GM23248 (cell line): ENCODE results near the gene RPL13. TPM values are rescaled to one million over a fixed set of nuclear protein-coding genes. Genes with fewer than 3 reads are reported as not detected.

ENCODE experiments used
- DNase-seq: peaks from one replicate; pipeline ENCODE4 v3.0.0-alpha.2; 2015
- H2AFZ ChIP-seq: fragments of 200-600 bp; sonication (generic); 2 replicates; pipeline ENCODE4 v1.6.1; 2016; ENCODE audit warnings: antibody characterized with exemption
- H3F3A ChIP-seq: fragments of 200-600 bp; sonication (generic); 2 replicates; pipeline ENCODE4 v1.6.1; 2016; ENCODE audit warnings: mild to moderate bottlenecking, antibody characterized with exemption, mixed run types; ENCODE audit not compliant: insufficient read depth
- H3K27ac ChIP-seq: fragments of 200-600 bp; sonication (generic); 2 replicates; pipeline ENCODE4 v1.5.1; 2016; ENCODE audit warnings: mild to moderate bottlenecking
- H3K27me3 ChIP-seq: fragments of 200-600 bp; sonication (generic); replicated peaks from 2 replicates; pipeline ENCODE4 v1.6.1; 2016; ENCODE audit warnings: mild to moderate bottlenecking; ENCODE audit not compliant: insufficient read depth
- H3K36me3 ChIP-seq: fragments of 200-600 bp; sonication (generic); 2 replicates; pipeline ENCODE4 v1.6.1; 2016; ENCODE audit warnings: low read depth, mild to moderate bottlenecking
- H3K4me1 ChIP-seq: fragments of 200-600 bp; sonication (generic); 2 replicates; pipeline ENCODE4 v1.6.1; 2016; ENCODE audit warnings: mild to moderate bottlenecking; ENCODE audit not compliant: insufficient read depth
- H3K4me2 ChIP-seq: fragments of 200-600 bp; sonication (generic); one replicate; pipeline ENCODE4 v1.6.1; 2016; ENCODE audit warnings: mild to moderate bottlenecking; ENCODE audit not compliant: unreplicated experiment
- H3K4me3 ChIP-seq: fragments of 200-600 bp; sonication (generic); 2 replicates; pipeline ENCODE4 v1.5.1; 2016; ENCODE audit warnings: mild to moderate bottlenecking
- H3K79me2 ChIP-seq: fragments of 200-600 bp; sonication (generic); 2 replicates; pipeline ENCODE4 v1.6.1; 2016; ENCODE audit warnings: mild to moderate bottlenecking; ENCODE audit not compliant: insufficient read depth
- H3K9ac ChIP-seq: fragments of 200-600 bp; sonication (generic); 2 replicates; pipeline ENCODE4 v1.6.1; 2016; ENCODE audit warnings: mild to moderate bottlenecking
- H3K9me2 ChIP-seq: fragments of 200-600 bp; sonication (generic); 2 replicates; pipeline ENCODE4 v1.6.1; 2016; ENCODE audit warnings: mixed run types, mild to moderate bottlenecking, moderate library complexity; ENCODE audit not compliant: insufficient read depth
- H3K9me3 ChIP-seq: fragments of 200-600 bp; sonication (generic); one replicate; pipeline ENCODE4 v1.6.1; 2017; ENCODE audit warnings: low read depth
- H4K20me1 ChIP-seq: fragments of 200-600 bp; sonication (generic); 2 replicates; pipeline ENCODE4 v1.6.0; 2016; ENCODE audit not compliant: insufficient read depth
- EZH2 ChIP-seq: fragments of 200-600 bp; sonication (generic); IDR thresholded peaks from 2 replicates; pipeline ENCODE4 v1.6.1; 2018; ENCODE audit warnings: antibody characterized with exemption, mild to moderate bottlenecking; ENCODE audit not compliant: insufficient read depth, poor library complexity, severe bottlenecking
- EZH2phosphoT487 ChIP-seq: fragments of 200-600 bp; sonication (generic); IDR thresholded peaks from 2 replicates; pipeline ENCODE4 v1.6.1; 2018; ENCODE audit warnings: antibody characterized with exemption, moderate library complexity, mild to moderate bottlenecking, low read depth; ENCODE audit not compliant: insufficient read depth
- WGBS, 2 experiments: methylation state at CpG; one replicate each; pipeline ENCODE4 v1.1.6; 2015 to 2017; ENCODE audit warnings: low lambda C conversion rate in 2 of 2, low coverage in 1 of 2; ENCODE audit errors: missing lambda C conversion rate in 2 of 2; 5-methylcytosine and 5-hydroxymethylcytosine counted together
- in situ Hi-C: fragments of 300-500 bp; cut with MboI; formaldehyde crosslinking; loops from 2 replicates; pipeline ENCODE4 v1.15.0; 2020
- polyA plus RNA-seq: library from polyadenylated mRNA; unstranded; fragments of >200 nt; fragmentation: Nextera tagmentation; extraction: Ambion mirVana; gene quantifications from 2 replicates; pipeline ENCODE4 v1.2.1, GENCODE V29; 2016
- total RNA-seq: library from RNA; depleted of rRNA; stranded (reverse); fragments of >200 nt; shearing (Covaris generic); gene quantifications from 2 replicates; pipeline ENCODE4 v1.2.3, GENCODE V29; 2014

Gene RPL13
- total and polyA plus RNA-seq, 2 experiments from 2014 or later, result 1,418 to 3,580 TPM

DNA sequence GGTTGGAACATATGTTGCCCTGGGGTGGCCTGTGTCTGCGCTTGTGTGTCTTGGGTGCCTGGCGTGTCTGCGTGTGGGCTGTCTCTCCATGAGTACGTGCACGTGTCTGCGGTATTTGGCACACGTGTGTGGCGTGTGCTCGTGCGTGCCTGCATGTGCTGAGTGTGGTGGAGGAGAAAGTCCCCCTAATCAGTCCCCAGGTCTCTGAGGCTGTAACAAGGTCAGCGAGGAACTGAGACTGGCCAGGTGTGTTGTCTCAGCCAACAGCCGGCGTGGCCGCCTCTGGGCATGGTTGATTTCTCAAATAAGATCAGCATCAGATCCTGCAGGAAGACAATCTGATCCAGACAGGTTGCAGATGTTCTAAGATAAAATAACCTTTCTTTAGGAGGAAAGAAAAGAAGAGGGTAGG, 11.6 kb downstream of the RPL13 start:
- Histone ChIP-seq H3K4me2 (no peak overlapping the region), H3K27ac (no peak overlapping the region), H3K27me3 (no peaks in the 10 kb centered on the region), H3K36me3 (no peaks in the 10 kb centered on the region), H3K4me1 (no peaks in the 10 kb centered on the region), H3K9me2 (no peaks in the 10 kb centered on the region), H2AFZ (no peak overlapping the region), H3K9me3 (no peaks in the 10 kb centered on the region), H3K9ac (no peak overlapping the region), H3K4me3 (no peak overlapping the region), H3F3A (no peaks in the 10 kb centered on the region; the same call in 1 of the 2 replicates), H3K79me2 (no peaks in the 10 kb centered on the region), H4K20me1 (no peaks in the 10 kb centered on the region)
- in situ Hi-C loops, result no loop called here
- TF ChIP-seq EZH2phosphoT487, result no peak
- no peak for TF ChIP-seq EZH2
- 32 to 41% methylated on average over 14 of the region's 14 CpGs for WGBS, 2 experiments
- DNase-seq, result peak; percentile 30

DNA sequence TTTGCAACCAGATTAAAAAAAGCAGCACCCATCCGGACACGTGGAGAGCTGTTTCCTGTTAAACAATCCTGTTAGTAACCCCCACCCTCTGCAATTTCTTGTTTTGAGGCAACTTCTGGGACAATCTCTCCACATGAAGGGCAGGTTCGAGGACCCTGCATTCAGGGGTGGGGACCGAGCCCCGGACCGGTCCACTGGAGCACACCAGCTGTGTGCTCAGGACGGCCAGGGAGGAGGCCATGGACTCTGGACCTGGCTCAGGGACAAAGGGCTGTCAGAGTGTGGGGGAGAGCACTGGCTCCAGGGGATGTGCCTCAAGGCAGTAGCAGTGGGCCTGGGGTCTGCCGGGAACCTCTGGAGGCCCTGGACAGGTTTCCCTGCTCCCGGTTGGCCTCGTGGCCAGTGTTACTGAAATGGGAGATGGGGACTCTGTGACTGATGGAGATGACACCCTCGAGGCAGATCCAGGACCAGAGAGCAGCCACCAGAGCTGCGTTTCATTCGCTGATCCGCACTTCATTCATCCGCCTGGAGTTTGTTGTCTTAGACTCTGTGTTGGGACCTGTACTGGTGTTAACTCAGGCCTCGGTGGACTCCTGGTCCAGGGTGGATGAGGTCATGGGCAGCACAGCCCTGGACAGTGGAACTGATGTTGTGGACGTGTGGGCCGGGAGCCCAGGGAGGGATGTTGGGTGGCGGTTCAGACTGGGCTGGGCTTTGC, 12.2 kb downstream of the RPL13 start:
- in situ Hi-C loops, result no loop called here
- Histone ChIP-seq H3K4me3 (no peak overlapping the region), H3K4me2 (no peak overlapping the region), H3K4me1 (no peaks in the 10 kb centered on the region), H3K9ac (no peak overlapping the region), H3K9me2 (no peaks in the 10 kb centered on the region), H3F3A (no peaks in the 10 kb centered on the region; the same call in 1 of the 2 replicates), H3K36me3 (no peaks in the 10 kb centered on the region), H2AFZ (no peak overlapping the region), H3K27ac (no peak overlapping the region), H4K20me1 (no peaks in the 10 kb centered on the region), H3K27me3 (no peaks in the 10 kb centered on the region), H3K9me3 (no peaks in the 10 kb centered on the region), H3K79me2 (no peaks in the 10 kb centered on the region)
- 88% methylated on average over 19 of the region's 19 CpGs for WGBS, 2 experiments
- TF ChIP-seq EZH2, result no peak
- no peak for TF ChIP-seq EZH2phosphoT487
- DNase-seq, result no peak

DNA sequence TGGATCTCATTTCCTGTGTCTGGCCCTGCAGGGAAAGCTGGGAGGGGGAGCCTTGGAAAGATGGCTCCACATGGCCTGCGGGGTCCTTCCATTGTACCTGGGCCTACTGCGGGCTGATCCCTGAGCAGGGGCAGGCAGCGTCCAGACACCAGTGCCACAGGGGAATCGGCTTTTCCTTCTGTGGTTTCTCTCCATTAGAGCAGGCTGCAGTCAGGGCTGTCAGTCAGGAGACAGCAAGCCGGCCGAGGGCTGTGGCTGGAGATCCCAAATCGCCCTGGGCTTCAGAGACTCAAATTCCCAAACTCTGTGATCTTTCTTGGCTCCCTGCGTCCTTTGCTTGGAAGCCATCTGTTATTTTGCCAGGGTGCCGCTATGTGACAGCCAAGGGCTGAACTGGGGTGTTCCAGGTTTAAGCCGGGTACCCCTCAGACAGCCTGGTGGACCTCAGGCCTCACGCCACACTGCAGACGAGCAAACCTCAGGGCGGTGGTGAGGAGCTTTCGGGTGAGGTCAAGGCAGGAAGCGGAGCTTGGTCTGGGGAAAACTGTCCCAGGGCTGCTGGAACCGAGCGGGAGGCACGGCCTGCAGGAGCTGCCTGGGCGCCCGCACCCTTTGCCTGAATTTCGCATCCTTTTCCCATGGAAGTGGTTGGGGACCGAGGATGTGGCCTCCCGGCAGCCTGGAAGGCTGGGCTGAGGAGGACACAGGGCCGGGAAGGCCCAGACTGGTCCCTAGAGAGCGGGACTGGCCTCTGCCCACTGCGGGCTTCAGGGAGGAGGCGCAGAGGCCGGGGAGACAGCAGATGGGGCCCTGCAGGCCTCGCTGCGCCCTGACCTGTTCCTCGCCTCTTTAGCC, 13.6 kb downstream of the RPL13 start:
- Histone ChIP-seq H3K4me2 (peak overlapping the region; percentile 85), H3K4me3 (no peak overlapping the region), H3K9ac (peak overlapping the region; percentile 64), H3K36me3 (no peaks in the 10 kb centered on the region), H3K4me1 (no peaks in the 10 kb centered on the region), H3K27me3 (no peaks in the 10 kb centered on the region), H3K79me2 (no peaks in the 10 kb centered on the region), H3F3A (no peaks in the 10 kb centered on the region; the same call in 1 of the 2 replicates), H2AFZ (peak overlapping the region; percentile 73), H3K9me2 (no peaks in the 10 kb centered on the region), H3K27ac (no peak overlapping the region), H3K9me3 (no peaks in the 10 kb centered on the region), H4K20me1 (no peaks in the 10 kb centered on the region)
- WGBS, 2 experiments, result 72 to 76% methylated on average over 25 to 30 of the region's 31 CpGs
- no peak for TF ChIP-seq EZH2
- TF ChIP-seq EZH2phosphoT487, result no peak
- in situ Hi-C loops, result no loop called here
- DNase-seq, result no peak

GRCh38 chr16:89574681-89575246, 14.3 kb downstream of the RPL13 start:
- Histone ChIP-seq H3K4me3 (peak overlapping the region; percentile 64), H3K36me3 (no peaks in the 10 kb centered on the region), H3K4me2 (peak overlapping the region; percentile 85), H3K27me3 (no peaks in the 10 kb centered on the region), H3F3A (no peaks in the 10 kb centered on the region; the same call in 1 of the 2 replicates), H4K20me1 (no peaks in the 10 kb centered on the region), H3K79me2 (no peaks in the 10 kb centered on the region), H3K4me1 (no peaks in the 10 kb centered on the region), H3K9ac (peak overlapping the region; percentile 64), H3K9me2 (no peaks in the 10 kb centered on the region), H3K27ac (no peak overlapping the region), H2AFZ (peak overlapping the region; percentile 73), H3K9me3 (no peaks in the 10 kb centered on the region)
- TF ChIP-seq EZH2, result no peak
- DNase-seq, result peak; percentile 93
- in situ Hi-C loops, result no loop called here
- WGBS, 2 experiments, result 3% methylated on average over 25 to 53 of the region's 55 CpGs
